Measurements from ENCODE around the gene EPHB1.
"Not testable (repeated sequence)": the region's sequence is repeated elsewhere in the genome, so short reads cannot be mapped to it uniquely, and the experiment has no call there.

The EPHB1 gene

DNA sequence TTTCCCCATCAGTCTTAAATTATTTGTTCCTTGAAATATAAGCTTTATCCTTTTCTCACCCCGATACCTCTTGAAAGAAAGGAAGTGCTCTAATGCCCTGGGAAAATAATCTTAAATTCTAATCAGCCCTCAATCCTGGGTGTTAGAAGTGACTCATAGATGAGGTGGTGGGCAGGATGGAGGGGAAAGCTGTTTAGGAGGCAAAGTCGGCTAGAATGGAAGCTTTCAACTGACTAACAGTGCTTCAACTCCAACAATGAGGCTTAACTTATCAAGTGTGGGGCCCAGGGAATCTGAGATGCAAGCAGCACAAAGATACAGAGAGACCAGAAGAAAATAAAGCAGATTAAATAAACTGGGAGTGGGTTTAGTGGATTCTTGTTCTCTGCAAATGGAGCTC is 175.8 kb downstream of the EPHB1 start:
- DNase-seq: no peak

DNA sequence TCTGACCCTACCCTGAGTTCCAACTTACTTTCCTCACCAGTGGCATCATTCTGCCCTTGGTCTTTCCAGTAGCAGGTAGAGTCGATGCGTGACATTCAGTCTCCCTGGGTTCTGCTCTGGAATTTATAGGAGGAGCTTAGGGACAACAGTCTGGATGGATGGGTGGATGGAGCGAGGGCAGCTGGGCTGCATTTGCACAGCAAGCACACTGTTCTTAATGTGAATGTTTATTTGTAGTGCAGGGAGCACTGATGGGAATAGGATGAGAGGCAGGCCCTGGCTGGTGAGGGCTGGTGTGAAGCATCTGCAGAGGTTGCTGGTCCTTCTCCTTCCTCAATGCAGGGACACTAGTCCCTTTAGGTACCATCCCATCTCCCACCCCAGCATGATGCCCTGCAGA is 176.2 kb downstream of the EPHB1 start:
- no peak for DNase-seq

DNA sequence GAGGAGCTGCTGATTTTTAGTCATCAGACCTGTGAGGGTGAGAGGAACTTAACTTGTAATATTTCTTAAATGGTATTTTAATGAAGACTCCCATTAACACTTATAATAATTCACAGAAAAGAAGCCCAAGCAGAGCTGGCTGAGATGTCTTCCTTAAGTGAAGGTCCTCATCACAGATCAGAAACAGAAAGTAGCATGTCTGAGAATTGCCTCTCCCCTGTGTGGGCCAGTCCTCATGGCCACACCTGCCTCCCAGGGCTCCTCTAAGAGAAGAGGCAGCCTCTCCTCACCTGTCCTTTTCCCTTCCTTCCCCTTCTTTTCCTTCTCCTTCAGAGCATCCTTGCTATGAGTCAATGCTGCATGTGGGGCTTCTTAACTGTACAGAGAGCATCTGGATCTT is 176.8 kb downstream of the EPHB1 start:
- not testable (repeated sequence) for DNase-seq

DNA sequence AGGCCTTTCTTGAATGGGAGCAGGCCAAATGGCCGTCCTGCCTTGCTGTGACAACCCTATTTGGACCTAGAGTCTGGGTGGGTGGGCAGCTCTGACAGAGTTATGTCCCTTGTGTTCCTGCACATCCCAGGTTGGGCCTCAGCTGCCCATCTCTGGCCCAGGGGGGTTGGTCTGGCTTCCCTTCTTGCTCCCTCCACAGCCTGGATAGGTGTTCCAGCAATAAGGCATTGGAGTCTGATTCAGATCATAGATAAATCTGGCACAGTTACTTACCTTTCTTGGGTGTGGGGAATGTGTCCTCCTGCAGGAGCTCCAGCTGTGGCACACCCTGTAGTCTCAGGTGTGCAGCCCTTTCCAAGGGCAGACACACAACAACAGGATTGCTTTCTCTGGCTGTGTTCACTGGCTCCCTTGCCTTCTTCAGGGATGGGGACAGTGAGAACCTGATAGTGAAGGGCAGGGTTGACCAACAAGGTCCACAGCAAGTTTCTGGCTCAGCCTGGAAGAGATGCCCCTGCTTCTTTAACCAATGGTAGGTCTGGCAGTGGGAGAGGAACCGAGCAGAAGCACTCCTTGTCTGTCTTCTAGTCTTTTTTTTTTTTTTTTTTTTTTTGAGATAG is 177.9 kb downstream of the EPHB1 start:
- no peak for DNase-seq

DNA sequence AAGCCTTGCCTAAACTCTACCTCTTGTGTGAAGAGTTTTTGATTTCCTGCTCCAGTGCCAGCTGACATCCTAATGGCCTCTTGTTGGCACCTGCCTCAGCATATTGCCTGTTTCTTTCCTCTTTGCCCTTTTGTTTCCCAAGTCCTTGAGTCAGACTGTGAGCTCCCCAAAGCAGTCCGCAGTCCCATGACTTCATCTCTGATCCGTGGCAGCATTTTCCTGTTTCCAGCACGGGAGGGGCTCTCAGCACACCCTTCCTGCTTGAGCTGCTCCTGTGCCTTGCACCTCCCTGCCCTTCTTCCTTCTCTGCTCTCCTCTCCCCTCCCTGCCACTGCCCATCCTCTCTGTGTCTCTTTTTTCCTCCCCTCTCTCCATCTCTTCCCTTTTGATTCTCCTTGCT is 179.6 kb downstream of the EPHB1 start:
- no peak for DNase-seq

DNA sequence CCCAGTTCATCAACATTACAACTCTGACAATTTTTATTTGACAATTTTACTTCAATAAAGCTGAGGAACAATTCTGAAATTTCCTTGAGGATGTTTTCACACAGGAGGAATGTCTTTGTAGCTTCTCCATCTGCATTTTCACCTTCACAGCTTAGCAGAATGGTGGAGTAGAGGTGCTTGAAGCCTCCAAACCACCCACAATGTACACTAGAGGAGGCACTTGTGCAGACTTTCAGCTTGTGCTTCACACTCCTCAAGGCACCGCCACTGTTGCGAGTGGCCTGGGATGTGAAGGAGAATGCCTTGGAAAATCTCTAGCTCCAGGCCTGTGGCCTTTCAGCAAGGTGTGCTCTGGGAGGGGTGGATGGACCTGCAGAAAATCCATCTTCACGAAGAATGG is 181.9 kb downstream of the EPHB1 start:
- no peak for DNase-seq

DNA sequence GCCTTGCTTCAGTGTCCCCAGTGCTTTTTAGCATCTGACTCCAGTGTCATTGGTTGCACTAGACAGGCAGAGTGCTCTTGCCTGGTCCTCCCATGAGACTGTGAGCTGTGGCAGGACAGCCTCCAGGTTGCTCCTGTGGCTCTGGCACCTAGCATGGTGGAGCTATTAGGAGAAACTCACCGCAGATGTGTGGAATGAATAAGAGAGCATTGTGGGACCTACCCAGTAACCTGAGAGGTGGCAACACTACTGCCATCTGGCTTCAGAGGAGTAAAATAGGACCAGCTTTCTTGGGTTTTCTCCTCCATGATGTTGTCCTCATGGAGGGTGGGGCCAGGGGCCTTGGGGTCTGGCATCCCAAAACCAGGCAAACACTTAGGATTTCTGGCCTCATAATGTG is 183.6 kb downstream of the EPHB1 start:
- no peak for DNase-seq

DNA sequence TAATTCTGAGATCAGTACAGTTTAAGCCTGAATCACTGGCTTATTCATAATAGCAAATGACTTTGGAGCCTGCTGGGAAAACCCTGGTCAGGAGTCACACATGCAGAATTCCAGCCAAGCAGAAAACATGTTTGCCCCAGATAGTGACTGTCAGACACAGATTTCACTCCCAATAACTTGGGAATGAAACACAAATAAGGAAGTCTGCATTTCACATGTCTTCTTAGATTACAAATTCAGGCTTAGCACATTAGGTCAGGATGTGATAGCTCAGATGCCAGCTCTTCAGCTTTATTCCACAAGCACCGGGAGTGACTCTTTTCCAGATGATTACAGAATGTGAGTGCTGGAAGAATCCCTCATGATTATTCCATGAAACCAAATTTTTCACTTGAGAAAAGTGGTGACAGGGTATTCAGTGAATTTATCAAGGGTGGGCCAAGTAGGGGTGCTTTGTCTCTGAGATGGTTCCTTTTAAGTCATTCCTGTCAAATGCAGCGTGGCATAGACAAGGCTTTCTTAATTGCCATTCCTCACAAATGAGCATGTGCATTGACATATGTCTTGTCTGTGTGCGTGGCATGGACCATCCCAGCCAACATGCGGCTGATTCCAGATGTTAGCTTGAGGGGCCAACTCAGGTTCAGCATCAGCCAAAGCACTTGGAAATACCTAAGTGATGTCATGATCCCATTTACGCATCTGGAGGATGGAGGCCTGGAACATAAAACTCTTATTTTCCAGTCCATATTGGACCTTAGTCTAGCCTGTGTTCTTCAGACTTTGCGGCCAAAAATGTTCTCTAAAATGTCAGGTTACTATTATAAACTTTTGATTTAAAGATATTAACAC is 191.0 kb downstream of the EPHB1 start:
- DNase-seq: no peak

DNA sequence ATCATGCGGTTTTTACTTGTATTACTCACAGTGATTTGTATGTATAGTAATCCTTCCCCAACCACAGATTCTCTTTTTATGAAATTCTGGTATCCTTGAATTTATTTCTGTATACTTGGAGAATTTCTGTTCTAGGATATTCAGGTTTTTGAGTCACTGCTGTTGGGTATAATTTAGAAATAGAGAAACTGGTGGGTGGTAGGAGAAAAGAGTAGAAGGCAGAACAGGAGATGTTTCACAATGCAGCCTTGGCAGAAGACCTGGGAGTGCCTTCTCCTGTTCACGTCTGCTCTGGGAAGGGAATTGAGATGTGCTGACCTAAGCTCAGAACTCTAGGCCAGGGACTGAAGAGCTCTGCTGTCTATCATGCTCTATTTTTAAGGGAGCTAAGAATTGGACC is 193.6 kb downstream of the EPHB1 start:
- no peak for DNase-seq

DNA sequence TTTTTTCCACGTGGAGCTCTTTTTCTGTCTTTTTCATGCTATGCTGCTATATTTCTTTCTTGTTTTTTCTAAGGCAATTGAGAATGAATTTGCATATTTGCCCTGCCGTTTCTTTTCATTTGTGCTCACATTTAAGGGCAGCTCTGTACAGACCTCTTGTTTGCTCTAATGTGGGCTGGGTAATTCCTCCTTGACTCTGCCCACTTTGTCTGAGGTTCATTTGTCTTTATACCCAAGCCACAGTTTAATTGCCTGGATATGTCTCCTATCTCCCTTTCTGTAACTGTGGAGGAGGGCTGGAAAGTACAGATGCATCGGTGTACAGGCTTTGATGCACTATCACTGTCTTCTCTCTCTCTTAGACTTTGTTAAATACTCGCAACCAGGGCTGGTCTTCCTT is 195.9 kb downstream of the EPHB1 start:
- no peak for DNase-seq

DNA sequence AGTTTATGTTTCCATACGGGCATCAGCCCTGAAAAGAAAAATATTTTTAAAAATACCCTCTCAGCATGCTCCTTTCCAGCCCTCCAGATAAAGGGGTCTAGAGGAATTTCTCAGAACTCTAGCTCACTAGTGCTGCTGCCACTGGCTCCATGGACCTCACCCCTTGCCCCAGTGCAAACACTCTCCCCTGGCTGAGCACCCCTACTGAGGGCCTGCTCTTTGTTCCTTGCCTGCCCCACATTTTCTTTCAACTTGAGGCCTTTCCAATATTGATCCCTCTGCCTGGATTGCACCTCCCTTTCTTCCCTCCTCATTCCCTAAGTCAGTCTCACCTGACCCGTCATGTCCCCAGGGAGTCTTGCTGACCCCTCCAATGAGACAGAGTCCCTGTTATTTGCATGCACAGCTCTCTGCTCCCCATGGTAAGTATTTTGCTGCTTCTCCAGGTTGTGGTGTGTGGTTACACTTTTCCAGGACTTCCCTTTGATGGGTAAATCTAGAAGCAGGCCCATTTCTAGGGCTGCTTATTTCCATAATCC is 196.5 kb downstream of the EPHB1 start:
- DNase-seq: no peak

DNA sequence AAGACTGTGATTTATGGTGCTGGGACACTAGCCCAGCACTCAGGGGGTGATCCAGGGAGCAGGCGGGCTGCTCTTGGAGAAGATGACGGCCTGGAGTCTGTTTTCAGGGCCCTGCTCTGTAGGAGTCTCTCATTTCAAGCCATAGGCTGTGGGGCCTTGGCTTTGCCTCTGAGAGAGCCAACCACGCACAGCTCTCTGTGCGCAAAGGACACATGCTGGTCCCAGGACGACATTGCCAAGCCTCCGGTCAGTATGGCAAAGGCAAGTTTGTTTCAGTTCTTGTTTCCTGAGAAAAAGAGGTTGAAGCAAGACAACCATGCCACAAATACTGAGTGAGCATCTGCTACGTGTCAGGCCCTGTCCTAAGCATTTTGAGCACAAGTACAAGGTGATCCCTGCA is 197.1 kb downstream of the EPHB1 start:
- DNase-seq: no peak

DNA sequence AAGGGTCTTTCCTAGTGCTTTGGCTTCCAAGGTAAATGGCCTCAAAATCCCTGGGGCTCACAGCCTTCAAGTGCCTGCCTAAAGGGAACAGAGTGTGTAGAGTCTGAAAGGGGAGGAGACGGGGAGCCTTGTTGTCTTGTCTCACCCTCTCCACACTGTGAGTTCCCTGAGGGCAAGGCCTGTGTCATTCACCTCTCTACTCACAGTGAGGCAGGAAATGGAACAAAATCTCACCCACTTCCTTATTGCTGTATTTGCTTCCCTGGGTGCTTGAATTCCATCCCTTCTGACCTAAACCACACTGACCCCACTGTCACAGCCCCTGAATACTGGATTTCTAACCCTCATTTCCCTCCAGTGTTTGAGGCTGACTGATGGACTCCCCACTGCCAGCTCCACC is 197.5 kb downstream of the EPHB1 start:
- no peak for DNase-seq

DNA sequence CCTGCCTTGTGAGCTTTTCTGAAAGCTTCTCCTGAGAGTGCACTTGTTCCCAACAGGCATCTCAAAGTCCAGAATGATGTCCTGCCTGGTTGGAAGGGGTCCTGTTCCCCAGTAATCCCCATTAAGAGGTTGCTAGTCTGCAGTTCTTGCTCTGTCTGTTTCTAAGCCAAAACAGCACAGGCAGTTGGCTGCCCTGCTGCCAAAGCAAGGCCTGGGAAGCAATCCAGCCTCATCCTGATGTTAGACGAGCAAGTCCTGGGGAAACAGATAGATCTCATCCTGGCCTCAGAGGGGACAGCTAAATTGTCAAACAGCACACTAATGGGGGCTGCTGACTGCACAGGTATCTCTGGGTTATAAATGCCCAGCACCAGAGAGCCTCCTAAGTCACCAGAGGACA is 198.0 kb downstream of the EPHB1 start:
- no peak for DNase-seq

DNA sequence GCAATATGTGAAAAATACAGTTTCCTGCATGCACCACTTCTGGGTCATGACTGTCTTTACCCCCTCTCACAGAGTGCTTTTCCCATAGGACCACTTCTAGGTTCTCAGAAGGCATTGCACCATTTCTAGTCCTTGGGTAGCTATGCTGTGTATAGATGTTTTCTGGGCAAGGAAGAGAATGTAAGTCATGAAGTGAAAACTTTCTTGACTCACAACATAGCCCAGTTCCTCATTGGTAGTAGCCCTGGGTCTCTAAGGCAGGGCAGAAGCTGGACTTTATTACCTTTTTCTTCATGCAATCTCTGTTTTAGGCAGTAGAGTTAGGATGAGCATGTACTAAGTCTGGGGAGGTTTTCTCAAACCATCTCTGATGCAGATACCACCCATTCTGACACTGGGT is 203.1 kb downstream of the EPHB1 start:
- DNase-seq: no peak

DNA sequence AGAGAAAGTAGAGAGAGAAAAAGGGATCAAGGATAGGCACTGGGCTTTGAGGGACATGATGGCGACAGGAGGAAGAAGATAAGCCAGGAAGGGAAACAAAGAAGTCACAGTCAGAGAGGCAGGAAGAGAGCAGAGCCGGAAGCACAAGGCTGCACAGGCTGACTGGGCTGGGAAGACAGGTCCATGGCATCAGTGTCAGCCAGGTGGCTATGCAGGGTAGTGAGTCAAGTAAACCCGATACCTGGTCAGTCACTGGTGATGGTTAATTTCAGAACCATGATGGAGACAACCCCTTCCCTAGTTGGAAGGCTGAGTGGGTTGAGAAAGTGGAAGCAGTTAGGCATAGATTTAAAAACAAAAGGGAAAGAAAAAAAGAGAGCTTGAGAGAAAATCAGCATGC is 203.8 kb downstream of the EPHB1 start:
- DNase-seq: no peak

DNA sequence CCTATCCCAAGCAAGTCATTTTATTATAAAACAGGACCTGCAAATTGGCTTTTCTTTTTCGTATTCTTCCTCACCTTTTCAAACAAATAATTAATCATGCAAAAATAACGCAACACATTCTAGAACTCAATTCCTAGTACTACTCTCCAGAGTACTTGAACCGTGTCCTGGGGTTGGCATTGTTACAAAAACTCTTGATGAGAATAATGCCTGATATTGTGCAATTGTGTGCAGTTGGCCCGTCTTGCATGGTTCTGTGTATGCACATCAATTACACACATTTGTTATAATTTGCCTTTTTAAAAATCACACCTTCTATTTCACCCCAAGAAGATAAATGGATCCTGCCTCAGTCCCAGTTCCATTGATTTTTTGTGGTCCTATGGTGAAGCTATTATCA is 205.4 kb downstream of the EPHB1 start:
- no peak for DNase-seq

DNA sequence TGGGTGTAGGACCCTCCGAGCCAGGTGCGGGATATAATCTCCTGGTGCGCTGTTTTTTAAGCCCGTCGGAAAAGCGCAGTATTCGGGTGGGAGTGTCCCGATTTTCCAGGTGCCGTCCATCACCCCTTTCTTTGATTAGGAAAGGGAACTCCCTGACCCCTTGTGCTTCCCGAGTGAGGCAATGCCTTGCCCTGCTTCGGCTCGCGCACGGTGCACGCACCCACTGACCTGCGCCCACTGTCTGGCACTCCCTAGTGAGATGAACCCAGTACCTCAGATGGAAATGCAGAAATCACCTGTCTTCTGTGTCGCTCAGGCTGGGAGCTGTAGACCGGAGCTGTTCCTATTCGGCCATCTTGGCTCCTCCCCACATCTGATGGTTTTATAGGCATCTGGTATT is 210.6 kb downstream of the EPHB1 start:
- not testable (repeated sequence) for DNase-seq

DNA sequence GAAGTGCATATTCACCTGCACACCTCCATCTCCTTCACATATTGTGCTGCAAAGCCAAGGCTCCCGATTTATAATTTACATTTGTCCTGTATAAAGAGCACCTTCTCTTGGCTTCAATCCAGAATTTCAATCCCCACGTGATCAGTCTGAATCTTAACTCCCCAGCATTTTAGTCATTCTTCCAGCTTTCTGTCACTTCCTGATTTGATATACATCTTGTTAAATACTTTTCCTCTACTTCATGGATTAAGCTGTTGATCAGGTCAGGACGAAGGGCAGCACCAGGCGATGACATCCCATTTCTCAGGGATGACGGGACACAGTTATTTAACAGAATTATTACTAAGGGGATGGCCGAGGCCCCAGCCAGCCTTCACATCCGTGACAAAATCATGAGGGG is 212.5 kb downstream of the EPHB1 start:
- DNase-seq: no peak

DNA sequence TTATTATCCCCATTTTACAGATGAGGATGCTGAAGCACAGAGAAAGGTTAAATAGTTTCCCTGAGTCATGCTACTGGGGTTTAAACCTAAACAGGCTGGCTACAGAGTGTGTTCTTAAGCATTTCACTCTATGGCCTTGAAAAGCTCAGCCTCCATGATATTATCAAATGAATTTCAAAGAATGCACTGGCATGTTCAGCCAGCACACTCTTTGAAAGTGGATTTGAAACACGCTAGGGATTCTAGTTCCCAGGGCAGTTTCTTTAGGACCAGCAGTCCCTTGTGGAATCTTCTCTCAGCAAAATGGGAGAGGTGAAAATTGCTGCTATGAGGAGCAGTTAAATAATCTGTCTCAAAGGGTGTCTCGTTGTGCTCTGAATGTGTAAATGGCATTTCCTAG is 213.3 kb downstream of the EPHB1 start:
- DNase-seq: no peak

DNA sequence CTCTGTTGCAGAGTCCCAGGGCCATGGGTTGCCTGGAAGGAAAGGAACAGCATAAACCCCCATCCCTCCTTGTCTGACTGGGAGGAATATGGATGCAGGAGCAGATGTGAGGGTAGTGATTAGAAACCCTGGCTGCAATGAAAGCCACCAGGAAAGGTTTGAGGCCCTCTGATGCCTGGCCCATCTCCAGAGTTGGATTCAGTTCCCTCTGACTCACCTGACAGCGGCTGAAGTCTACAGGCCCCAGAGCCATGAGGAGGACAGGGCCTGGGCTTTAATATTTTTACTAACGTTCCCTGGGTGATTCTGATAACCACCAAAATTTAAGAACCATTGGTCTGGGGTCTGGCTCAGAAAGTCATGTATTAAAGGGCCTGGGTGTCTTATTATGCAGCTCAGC is 214.0 kb downstream of the EPHB1 start:
- DNase-seq: no peak

DNA sequence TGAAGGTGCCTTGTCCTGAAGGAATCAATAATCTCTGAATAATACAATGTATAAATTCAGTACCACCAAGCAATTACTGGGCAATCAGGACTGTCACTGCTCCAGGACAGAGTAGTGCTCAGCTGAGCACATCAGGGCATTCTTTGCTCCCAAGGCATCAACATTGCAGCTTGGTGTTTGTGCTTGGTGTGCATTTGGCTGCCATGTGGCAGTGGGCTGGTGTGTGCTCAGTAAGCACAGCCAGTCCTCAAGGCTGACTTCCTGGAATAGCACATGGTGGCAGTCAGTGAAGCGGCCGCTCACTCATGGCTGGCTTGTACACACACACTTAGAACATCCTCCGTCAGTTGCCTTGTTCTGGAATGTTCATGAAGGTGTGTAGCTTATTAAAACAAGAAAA is 217.0 kb downstream of the EPHB1 start:
- no peak for DNase-seq

DNA sequence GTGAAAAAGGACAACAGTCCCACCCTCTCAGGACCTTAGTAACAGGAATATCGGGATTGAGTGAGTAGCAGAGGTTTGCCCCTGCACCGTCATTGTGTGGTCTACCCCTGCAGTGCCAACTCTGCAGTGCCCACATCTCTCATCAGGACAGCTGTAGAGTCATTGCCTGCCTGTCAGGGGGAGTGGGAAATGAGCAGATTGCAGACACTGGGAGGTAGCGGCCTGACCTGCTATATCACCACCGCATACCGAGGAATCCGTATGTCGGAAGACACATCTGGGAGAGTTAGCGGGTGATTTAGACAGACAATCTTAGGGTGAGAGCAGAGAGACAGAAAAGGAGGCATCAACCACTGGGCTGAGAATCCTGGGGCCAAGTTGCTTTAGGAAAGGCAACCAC is 218.1 kb downstream of the EPHB1 start:
- DNase-seq: no peak

DNA sequence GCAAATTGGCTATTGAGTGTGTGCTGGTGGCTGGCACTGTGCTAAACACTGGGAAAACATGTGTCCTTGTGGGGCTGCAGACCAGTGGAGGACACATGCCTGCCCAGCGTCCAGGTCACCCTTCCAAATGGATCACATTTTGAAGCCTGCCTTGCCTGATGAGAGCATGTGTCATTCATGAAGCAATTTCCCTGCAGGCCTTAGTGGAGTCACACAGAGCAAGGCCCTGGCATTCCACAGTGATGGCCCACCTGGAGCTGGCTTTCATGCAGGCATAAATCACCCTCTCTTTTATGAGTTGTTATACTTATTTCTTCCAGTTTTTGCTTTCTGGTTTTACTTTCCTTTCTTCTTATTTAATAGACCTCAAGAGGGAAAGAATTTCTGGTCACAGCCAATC is 219.5 kb downstream of the EPHB1 start:
- DNase-seq: no peak
